ENCODE measurements around the gene WRNIP1.
A peak's percentile ranks its signal among the peaks of the same experiment; 100 is the strongest.
"Not testable (repeated sequence)": the region's sequence is repeated elsewhere in the genome, so short reads cannot be mapped to it uniquely, and the experiment has no call there.

Gene WRNIP1

DNA sequence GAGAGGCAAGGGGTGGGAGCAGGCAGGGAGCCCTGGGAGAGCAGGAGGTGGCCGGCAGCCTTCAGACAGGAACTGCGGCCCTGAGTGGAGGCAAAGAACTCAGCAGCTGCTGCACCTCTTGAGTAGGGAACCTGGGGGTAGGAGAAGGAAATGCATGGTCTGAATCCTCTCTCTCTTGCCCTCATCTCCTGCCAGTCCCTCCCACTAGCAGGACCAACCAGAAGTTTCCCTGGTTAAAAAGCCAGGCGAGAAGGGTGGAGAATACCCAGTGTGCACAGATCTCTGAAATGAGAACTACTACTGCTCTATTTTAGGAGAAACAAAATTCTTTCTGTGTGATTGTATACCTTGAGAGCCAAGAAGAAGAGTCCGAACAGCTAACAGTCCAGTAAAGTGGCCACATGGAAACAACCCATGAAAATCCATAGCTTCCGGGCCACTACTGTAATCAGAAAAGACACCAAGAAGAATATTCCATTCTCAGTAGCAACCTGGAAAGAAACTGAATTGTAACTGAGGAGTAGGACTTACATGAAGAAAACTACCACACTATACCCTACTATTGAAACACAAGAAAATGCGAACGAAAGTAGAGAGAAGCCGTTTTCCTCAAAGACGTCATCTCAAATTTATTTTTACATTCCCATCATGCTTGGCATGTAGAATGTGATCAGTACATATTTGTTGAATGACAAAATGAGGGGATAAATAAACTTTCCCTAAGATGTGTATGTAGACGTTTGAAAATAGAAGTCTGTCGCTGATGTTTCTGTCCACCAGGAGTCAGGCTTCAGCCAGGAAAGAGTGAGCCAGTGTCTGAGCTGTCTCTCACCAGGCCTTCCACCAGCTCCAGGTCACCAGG, 25.6 kb downstream of the WRNIP1 start:
- peak; percentile 5 for DNase-seq

DNA sequence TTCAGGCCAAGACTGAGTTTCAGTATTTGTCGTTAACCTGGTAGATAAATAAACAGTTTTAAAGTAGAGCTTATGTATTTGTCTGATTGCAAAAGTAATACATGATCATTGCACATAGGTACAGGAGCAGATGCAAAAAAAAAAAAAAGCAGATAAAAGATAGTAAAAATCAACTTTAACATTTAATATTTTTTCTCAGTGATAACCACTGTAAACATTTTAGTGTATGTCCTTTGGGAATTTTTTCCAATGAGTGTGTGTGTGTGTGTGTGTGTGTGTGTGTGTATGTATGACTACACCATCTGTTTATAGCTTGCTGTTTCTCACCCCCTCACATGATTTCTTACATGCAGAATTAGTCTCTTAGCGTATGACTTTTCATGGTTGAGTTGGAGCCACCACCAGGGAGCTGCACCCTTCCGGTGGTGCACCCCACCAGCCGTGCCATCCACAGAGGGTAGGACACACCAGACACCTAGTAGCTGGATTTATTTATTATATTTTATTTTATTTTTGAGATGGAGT, 26.3 kb downstream of the WRNIP1 start:
- no peak for DNase-seq

DNA sequence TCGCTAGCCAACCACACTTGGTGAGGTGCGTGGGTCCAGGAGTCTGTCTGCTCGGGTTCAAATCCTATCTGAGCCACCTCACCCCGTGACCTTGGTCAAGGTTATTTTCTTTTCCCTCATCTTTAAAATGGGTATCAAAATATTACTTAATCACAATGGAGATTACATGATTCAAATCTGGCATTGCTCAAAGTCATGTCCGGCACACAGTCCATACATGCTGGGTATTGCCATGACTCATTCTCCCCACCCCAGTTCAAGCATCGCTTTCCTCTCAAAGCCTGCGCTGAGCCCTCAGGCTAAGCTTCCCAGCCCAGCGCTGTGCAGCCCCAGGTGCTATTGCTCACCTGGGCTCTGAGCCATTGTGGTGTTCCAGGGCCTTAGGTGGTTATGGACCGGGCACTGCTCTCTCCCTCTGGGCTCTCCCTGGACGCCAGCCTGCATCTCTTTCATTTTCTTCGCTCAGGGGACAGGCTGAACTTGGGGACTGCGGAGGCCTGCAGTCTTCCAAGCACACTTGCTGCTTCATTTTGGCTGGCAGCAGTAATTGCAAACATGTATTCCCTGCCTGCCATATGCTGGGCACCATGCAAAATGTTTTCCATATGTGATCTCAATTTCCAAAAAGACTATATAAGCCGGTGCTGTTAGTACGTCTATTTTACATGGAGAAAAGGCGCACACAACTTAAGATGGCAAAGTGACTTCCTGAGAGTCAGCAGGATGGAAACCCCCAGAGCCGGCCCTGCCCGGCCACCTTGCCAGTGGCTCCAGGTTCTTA, 27.3 kb downstream of the WRNIP1 start:
- no peak for DNase-seq

DNA sequence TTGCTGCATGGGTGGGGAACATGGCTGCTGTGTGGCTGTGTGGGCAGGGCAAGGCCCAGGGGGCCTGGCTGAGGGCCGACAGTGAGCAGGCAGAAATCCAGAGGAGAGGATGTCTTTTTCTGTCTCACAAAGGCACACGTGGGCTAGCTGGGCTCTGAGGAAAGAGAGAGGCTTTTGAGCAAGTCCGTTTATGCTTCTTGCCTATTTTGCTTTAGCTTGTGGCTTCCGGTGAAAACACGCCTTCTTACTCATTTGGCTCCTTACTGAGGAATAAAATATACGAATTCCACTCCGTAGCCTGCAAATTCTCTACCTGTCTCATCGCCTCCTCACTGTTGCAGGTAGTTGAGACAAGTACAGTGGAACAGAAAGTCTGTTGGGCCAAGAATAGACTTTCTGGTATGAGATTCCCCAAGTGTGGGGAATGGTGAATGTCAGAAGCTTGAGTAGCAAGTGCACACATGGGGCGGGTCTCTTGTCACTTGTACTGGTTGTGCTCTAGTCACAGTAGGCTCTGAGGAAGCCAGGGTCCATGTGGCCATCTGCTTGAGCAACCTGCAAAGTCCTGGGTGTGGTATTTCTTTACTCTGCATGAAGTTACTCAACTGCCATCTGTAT, 28.4 kb downstream of the WRNIP1 start:
- DNase-seq, result no peak

DNA sequence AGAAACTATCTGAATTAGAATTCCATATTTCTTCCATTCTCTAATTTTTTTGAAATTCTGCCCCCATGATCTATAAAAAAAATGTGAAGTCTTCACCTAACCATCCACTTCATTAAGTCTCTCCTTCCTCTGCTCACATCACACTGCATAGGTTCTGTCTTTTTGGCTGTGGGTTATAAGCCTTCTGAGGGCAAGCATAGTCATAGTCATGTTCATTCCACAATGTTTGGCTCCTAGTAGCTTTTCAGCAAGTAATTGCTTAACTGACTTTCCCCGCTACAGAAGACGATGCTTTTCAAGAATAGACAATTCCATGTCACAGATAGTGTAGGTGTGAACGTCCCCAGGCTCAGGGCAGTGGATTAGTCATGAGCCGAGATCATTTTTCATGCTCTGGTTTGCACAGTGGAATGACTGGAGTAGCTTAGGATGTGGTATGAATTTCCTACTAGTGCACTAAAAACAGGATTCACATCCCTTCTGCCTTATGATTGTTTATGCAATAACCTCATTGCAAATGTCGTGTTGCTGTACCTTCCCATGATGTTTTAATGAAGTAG, 29.1 kb downstream of the WRNIP1 start:
- DNase-seq, result no peak

DNA sequence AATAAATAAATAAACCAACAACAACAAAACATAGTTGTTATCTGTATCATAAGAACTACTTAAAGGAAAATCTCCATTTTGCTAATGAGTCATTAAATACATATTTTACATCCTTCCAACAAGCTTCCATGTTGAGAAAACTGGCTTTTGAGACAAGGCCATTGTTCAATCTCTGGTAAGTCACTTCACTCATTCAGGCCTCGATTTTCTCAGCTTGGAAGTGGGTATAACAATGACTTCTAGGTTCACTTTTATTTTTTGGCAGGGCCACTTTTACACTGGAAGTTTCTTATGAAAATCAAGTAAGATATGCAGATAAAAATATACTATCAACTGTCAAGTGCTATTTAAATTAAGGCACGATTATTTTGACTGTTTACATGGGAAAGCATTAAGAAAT, 30.0 kb downstream of the WRNIP1 start:
- DNase-seq, result no peak

DNA sequence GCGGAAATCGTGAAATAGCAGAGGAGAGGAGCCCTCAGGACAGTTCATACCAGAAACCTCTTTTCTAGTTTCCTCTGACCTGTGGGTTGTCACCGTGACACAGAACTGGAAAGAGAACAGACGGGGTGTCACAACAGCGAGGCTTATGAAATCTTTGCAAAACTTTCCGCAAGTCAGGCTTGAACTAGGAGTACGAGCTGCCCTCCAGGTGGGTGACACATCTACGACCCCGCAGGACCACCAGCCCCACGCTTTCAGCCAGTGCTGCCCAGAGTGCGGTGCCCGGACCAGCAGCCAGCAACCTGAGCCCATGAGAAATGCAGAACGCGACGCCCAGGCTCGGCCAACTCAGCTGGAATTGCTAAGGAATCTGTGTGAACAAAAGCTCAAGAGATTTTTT, 30.8 kb downstream of the WRNIP1 start:
- DNase-seq, result no peak

DNA sequence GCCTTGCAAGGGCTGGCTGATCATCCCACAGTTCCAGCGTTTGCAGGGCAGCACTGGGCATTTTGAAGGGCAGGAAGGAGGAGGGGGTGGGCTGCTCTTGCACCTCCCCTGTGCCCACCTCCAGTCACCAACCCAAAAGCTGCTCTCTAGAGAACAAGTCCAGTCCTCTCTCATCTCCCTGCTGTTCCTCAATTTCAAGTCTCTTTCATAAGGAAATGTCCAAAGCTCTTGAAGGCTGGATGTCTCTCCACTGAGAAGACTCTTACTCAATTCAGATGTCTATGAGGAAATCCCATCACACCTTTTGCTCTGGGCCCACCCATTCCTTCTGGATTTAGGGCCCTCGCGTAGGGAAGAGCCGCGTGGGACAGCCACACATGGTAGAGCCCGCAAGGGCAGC, 31.7 kb downstream of the WRNIP1 start:
- no peak for DNase-seq

DNA sequence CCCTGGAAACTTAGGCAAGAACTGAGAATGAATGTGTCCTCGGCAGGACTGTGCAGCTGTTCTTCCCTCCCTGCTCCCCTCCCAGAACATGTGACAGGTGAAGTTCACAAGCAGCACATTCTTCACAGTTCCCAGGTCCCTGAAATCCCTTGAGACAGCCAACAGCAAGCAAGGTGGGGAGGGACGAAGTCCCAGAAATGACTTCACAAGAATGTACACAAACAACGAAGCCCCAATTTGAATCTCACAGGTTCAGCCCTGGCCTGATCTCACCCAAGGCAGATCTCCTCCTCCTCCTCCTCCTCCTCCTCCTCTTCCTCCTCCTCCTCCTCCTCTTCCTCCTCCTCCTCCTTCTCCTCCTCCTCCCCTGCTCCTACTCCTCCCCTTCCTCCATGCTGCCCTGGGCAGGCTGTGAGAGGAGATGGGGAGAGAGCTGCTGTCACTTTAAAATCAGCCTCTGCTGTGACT, 32.4 kb downstream of the WRNIP1 start:
- DNase-seq, result no peak

DNA sequence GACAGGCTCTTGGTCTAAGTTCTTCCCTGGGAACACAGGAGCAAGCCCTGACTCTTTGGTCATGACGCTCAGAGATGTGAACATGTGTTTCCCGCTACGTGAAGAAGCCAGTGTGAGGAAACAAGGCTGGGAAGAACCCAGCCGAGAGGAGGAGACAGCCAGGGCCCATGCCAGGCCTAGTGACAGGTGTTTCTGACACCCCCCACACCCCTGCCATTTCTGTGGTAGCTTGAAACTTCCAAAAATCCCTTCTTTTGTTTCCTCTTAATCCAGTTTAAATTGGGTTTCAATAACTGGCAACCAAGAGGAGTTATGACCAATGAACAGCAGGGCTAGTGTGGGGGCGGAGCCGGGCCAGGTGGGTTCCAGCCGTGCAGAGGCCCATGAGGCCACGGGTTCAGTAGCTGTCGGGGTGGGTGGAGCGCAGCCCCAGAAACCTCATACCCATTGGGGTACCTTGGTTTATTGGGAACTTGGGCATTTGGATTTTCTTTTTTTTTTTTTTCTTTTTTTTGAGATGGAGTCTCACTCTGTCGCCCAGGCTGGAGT, 33.5 kb downstream of the WRNIP1 start:
- DNase-seq, result no peak

DNA sequence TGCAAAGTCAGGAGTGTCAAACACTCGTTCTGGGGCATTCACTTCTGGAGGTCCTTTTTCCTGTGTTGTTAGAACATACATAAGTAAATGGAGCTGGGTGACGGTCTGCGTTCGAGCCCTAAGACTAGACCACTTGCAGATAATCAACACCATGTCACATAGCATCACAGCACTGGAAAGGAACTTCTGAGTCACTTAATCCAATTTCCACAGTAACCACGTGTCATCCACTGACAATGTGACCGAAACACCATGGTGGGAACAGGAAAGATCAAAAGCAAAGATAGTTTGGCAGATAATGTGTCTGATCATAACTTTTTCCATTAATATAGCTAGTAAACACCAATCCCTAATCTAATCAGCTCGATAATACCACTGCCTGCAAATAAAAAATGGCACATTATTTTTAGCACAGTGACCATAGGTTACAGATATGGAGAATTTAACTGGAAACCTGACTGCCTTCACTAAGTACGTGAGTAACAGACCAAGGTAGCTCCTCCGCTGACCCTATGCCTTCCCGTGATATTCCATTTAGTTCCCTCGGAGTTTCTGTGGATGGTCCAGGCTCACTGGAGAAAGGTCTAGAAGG, 34.8 kb downstream of the WRNIP1 start:
- DNase-seq, result no peak

DNA sequence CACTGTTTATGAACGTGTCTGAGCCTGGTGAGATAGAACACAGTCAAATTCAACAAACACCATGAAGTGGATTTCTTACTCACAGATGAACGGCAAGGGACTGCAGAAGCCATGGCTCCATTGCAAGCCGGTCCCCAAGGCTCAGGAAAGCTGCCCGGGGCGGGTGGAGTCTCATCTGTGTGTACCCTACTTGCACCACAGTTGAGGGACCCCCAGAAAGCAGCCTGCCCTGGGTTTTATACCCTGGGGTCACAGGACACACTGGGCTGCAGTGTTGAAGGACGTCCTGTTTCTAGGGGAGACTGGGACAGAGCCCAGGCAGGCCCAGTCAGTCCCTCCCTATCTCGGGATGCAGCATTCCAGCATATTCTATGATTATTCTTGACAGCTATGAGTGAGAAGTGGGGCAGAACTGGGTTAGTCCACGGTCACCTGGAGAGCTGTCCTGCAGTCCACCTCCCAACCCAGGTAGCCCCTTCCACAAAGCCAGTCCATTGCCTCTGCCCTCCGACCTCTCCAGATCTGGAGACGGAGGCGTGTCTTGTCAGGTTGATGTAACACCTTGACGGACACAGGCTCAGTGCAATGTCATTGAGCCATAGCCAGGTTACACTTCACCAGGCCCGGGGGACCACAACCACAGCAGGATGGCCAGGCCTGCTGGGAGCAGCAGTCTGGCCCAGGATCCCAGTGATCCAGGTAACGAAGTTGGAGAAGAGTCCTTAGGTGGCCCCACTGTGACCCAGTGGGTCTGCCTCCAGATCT, 35.5 kb downstream of the WRNIP1 start:
- no peak for DNase-seq

DNA sequence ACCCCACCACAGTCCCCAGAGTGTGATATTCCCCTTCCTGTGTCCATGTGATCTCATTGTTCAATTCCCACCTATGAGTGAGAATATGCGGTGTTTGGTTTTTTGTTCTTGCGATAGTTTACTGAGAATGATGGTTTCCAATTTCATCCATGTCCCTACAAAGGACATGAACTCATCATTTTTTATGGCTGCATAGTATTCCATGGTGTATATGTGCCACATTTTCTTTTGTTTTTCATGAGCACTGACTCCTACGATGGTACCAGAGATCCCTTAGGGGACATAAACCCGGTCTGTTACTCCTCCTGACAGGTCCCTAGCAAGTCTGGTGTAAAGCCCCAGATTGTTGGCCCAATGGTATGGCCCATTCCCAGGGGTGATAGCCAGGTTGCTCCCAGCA, 36.5 kb downstream of the WRNIP1 start:
- not testable (repeated sequence) for DNase-seq

DNA sequence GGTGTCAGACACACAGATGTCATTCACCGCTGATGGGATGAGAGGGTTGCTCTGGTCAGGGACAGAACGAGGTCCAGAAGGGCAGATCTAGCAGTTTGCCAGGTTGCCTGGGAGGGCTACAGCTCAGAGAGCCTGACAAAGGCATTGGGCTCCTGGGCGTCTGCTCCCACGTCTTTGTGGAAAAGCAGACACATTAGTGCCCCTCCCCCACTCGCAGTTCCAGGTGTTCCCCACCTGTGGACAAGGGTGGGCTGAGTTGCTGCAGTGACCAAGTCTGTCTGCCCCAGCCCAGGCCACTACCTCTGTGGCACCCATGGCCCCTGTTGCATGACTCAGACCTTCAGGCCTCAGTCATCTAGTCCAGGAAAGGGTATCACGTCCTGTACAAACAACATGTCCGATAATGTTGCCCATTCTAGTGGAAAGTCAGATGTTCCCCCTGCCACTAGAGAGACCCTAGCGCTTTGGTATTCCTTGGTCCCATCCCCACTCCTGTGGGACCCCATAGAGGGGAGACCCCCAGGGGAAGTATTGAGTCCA, 37.4 kb downstream of the WRNIP1 start:
- DNase-seq, result no peak

DNA sequence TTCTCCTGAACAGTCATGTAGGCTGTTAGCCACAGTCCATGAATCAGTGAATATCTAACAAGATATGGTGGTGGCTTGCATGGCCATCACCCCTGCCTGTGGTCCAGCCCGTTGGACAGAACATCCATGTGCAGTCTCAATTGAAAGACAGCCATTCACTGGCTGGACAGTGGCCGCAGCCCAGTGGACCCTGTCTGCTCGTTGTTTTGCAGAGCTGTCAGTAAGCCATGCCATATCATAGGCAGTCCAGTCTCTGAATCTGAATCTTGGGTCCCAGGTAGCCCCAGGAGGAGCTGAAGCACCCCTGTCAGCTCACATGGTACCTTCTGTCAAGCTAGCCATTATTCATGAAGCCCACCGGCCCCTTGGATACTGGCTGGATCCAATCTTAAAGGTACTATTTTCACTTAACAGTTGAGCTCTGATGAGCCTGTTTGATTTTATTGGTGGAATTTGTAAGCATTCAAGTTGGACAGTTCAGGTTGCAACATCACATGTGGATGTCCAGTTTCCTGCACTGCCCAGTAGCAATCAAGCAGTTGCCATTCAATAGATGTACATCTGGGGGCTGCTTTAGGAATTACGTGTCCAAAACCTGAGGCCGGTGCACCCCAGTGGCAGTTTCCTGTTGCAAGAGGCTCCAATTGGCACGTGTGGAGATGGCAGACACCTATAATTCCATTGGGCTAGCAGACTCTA, 38.7 kb downstream of the WRNIP1 start:
- no peak for DNase-seq

DNA sequence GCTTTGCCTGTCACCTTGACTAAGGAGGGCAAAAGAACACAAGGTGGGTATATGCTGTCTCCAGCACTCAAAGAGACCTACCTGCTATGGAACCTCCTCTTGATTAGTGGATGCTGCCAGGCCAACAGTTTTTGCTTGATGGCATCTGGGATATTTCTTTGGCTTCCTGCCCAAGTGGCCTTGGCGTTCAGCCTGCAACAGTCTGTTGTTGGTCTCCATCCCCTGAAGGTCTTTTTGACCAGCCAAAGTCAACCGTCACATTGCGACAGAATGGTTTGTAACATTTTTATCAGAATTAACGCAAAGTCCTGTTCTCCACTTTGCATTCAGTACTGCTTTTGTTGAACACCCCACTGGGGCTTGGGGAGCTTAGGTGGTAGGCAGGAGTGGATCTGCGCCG, 39.3 kb downstream of the WRNIP1 start:
- no peak for DNase-seq

DNA sequence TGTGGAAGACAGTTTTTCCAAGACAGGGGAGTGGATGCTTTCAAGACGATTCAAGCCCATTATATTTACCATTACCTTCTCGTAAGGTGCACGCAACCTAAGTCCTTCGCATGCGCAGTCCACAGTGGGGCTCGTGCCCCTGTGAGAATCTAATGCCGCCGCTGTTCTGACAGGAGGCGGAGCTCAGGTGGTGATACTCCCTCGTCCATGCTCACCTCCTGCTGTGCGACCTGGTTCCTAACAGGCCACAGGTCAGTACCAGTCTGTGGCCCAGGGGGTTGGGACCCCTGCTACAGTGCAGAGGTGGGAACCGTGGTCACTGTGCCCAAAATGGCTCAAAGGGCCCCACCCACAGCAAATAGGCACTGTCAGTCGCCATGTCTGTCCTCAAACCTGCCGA, 39.8 kb downstream of the WRNIP1 start:
- no peak for DNase-seq

DNA sequence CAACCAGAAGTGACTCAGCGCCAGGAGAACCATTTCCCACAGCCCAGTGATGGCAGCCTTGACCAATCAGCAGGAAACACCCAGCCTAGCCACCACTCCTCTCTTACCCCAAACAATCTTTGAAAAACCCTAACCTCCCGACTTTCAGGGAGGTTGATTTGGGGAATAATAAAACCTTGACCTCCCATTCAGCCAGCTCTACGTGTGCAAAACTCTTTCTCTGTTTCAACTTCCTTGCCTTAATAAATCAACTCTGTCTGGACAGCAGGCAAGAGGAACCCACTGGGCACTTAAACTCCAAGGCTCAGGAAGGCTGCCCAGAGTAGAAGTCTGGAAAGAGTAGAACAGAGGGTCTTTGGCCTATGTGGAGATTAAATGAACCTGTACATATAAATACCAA, 41.5 kb downstream of the WRNIP1 start:
- no peak for DNase-seq

DNA sequence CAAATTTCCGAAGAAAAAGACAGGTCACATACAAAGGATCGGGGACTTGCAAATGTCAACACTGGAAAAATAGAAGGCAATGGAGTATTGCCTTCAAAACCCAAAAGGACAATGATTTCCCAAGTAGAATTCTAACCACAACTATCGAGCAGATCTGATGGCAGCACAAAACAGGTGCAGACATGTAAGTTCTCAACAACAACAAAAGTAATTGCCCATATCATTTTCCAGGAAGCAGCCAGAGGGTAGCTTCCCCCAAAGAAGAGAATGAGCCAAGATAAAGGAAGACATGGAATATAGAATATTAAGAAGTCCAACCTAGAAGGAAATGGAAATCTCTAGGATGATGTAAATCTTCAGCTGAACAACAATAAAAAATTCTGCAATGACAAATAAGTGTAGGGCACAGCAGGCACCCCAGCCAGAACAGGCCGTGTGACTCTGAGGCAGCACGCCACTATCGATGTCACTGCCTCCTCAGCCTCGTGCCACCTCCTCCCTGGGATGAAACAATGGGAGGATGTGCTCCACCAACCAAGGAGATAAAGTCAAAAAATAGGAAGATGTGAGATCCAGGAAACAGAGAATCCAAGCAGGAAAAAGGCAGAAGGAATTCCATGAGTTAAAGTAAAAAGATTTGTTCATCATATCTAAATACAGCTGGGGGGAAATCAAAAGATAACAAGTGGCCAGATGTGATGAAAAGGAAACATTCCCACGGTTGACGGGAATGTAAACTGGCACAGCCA, 42.3 kb downstream of the WRNIP1 start:
- DNase-seq, result no peak

DNA sequence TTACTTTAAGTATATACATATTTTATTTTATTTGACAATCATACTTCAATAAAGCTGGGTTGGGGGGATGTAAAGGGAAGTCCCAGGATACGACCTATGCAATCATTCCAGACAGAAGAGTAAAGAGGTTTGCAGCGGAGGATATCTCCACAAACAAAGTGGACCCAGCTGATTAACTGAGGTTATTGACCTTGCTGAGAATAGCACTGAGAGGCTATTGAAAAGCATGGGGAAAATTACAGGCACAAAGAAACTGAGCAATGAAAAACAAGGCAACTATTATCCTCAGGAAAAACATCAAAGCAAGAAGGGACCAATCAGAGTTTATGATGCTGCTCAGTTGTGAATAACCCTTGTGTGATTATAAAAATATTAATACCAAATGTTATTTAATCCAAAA, 43.8 kb downstream of the WRNIP1 start:
- DNase-seq, result no peak
